Gastrocnemius medialis (tissue), 4 donors: ENCODE data around the gene SLC34A2. TPM values are rescaled to one million over a fixed set of nuclear protein-coding genes. Genes with fewer than 3 reads are reported as not detected.

ENCODE experiments used
- ATAC-seq, 2 donors: fragments of 150-250 bp; one replicate each; pipeline ENCODE4 v1.9.1; 2016
- DNase-seq, 2 donors: peaks; one replicate each; pipeline ENCODE4 v3.0.0-alpha.2; 2019
- H3K27ac ChIP-seq, 4 donors: fragments of 200-600 bp; sonication (generic); 1 replicate in 1 of 4; 2 replicates in 3 of 4; pipeline ENCODE4 v1.5.1; 2016 to 2018; ENCODE audit warnings: mild to moderate bottlenecking in 2 of 4, moderate library complexity in 1 of 4
- H3K27me3 ChIP-seq, 3 donors: fragments of 200-600 bp; sonication (generic) in 2 of 3; 1 replicate in 1 of 3; 2 replicates in 2 of 3; pipeline versions ENCODE4 v1.5.1 to v1.6.0; 2016 to 2019; ENCODE audit warnings: mild to moderate bottlenecking in 1 of 3, moderate library complexity in 1 of 3
- H3K36me3 ChIP-seq, 2 donors: fragments of 200-600 bp; sonication (generic) in 1 of 2; one replicate each; pipeline ENCODE4 v1.5.1; 2017 to 2018
- H3K4me1 ChIP-seq, 2 donors: fragments of 200-600 bp; sonication (generic) in 1 of 2; one replicate each; pipeline ENCODE4 v1.5.1; 2016 to 2017; ENCODE audit warnings: mild to moderate bottlenecking in 2 of 2
- H3K4me3 ChIP-seq, 4 donors: fragments of 200-600 bp; sonication (generic) in 3 of 4; 1 replicate in 1 of 4; 2 replicates in 3 of 4; pipeline ENCODE4 v1.5.1; 2016 to 2019; ENCODE audit warnings: mild to moderate bottlenecking in 2 of 4
- H3K9me3 ChIP-seq, 3 donors: fragments of 200-600 bp; sonication (generic) in 2 of 3; 1 replicate in 1 of 3; 2 replicates in 2 of 3; pipeline ENCODE4 v1.5.1; 2016 to 2019
- CTCF ChIP-seq, 5 experiments: fragments of 450-650 bp in 3 of 5; fragments of 200-600 bp in 2 of 5; sonication (generic) in 2 of 5; IDR thresholded peaks in 4 of 5; conservative IDR thresholded peaks in 1 of 5; 1 replicate in 4 of 5; 2 replicates in 1 of 5; pipeline ENCODE4 v1.5.1; 2016 to 2019; ENCODE audit warnings: antibody characterized with exemption in 5 of 5, mild to moderate bottlenecking in 3 of 5, moderate library complexity in 3 of 5
- POLR2A ChIP-seq, 2 donors: fragments of 450-650 bp; IDR thresholded peaks; one replicate each; pipeline ENCODE4 v1.6.1; 2017; ENCODE audit warnings: antibody characterized with exemption in 2 of 2, mild to moderate bottlenecking in 2 of 2, moderate library complexity in 2 of 2
- in situ Hi-C, 4 donors: fragments of 200-750 bp; cut with MboI; loops; one replicate each; pipeline versions ENCODE4 v1.15.0 to v1.8.0; 2017; ENCODE audit warnings: low sequenced_read_pairs in 4 of 4
- intact Hi-C: fragments of 100-400 bp; cut with DNase I; formaldehyde crosslinking; loops from one replicate; pipeline ENCODE4 v1.15.1; 2023; ENCODE audit warnings: low total_unique reads
- total RNA-seq, 4 donors: library from RNA; depleted of rRNA; stranded (reverse); fragments of >200 nt; gene quantifications; one replicate each; pipeline versions ENCODE4 v1.1.0 to v1.2.3, GENCODE V29; 2016

The SLC34A2 gene
- total RNA-seq, 4 donors from 2014 or later: not detected

- TF ChIP-seq CTCF (IDR thresholded peaks at IDR 0.05 in 4 of 5, conservative IDR thresholded peaks at IDR 0.05 in 1 of 5) (no peak), POLR2A (IDR thresholded peaks at IDR 0.05) (no peak)
- Histone ChIP-seq H3K4me3 (no peak overlapping the region), H3K9me3 (no peaks in the 10 kb centered on the region), H3K27ac (no peak overlapping the region), H3K36me3 (no peaks in the 10 kb centered on the region), H3K4me1 (no peaks in the 10 kb centered on the region), H3K27me3 (no peaks in the 10 kb centered on the region)
- no peak for DNase-seq
- no peak for ATAC-seq
- in situ Hi-C loops: no loop called here
- intact Hi-C loops: no loop called here
Measured at GRCh38 chr4:25725870-25726269, 70.2 kb downstream of the SLC34A2 start.

DNA sequence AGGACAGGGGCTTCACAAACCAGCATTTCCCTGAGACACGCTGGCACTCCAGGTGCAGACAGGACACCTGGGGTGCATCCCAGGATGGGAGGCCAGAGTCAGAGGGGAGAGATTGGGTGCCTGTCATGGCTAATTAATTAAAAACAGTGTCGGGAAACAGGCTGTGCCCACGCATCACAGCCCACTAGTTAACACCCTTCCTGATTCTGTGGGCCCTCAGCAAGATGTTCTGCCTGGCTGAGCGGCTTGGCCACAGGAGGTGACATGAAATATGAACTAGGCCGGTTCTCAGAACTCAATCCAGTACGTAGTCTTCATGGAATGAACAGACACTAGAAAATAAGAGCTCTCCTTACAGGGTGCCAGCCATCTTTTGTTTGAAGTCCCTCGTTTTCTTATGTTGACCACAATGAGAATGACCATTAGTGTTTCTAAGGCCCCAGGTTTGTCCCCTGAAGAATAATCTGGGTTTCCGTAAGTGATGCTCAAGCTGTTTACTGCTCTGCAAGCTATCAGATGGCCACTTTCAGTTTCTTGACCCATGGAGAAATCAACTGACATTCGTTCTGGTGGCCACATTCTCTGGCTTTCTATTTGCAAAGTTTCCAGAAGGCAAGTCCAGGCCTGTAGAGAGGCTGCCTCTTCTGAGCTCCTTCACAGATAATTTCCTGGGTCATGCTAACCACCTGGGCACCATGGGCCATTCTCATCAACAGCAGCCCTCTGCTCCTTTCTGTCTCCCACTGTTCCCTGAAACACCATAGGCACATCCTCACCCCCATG, 72.3 kb downstream of the SLC34A2 start:
- Histone ChIP-seq H3K4me3 (no peak overlapping the region), H3K36me3 (no peaks in the 10 kb centered on the region), H3K9me3 (no peaks in the 10 kb centered on the region), H3K4me1 (no peaks in the 10 kb centered on the region), H3K27ac (no peak overlapping the region), H3K27me3 (no peaks in the 10 kb centered on the region)
- ATAC-seq (no peak), DNase-seq (no peak)
- in situ Hi-C loops: no loop called here
- no peak for TF ChIP-seq POLR2A (IDR thresholded peaks at IDR 0.05)
- intact Hi-C loops: no loop called here

Other genes with a start within 250 kb of the SLC34A2 start
- gene SEL1L3, start 207.1 kb downstream of the SLC34A2 start, total RNA-seq: 1 to 10 TPM in 3 of 4 donors, under 1 TPM in 1; 0.73 to 4.1 (median 2.2) TPM